ENCODE measurements around the gene UBN2. TPM values are rescaled to one million over a fixed set of nuclear protein-coding genes. Genes with fewer than 3 reads are reported as not detected.

The UBN2 gene
- total and polyA plus RNA-seq, 2 of the 13 experiments (the other 11 are each of a cell fraction or from before 2014, with no cell fraction given) = 5.6 to 5.7 TPM

GRCh38 chr7:139230774-139231512, at the start of gene UBN2 (continued):
- TF ChIP-seq ZNF280D (CRISPR knock-in tag; IDR thresholded peaks at IDR 0.05) = peak; percentile 65; the same call in 1 of the 2 replicates
- TF ChIP-seq HCFC1 (IDR thresholded peaks at IDR 0.05; ENCODE audit: low read depth, low read length) = peak; percentile 46; the same call in 1 of the 2 replicates
- TF ChIP-seq GPN1 (CRISPR knock-in tag; IDR thresholded peaks at IDR 0.05; ENCODE audit: borderline replicate concordance) = 0 out of 2 replicates have a peak, but pooled peaks have one; percentile 2
- TF ChIP-seq ZNF441 (CRISPR knock-in tag; IDR thresholded peaks at IDR 0.05; ENCODE audit: borderline replicate concordance) = no peak
- TF ChIP-seq PHF8 (CRISPR knock-in tag; IDR thresholded peaks at IDR 0.05) = peak; percentile 95
- TF ChIP-seq SRSF9 (IDR thresholded peaks at IDR 0.05; ENCODE audit: borderline replicate concordance, insufficient read depth, low read depth, low read length, poor library complexity, severe bottlenecking) = no peak
- TF ChIP-seq ZNF781 (CRISPR knock-in tag; IDR thresholded peaks at IDR 0.05; ENCODE audit: borderline replicate concordance, not compliant biosample characterization) = no peak
- TF ChIP-seq UBTF (CRISPR knock-in tag; IDR thresholded peaks at IDR 0.05) = peak; percentile 77
- peak; percentile 46; the same call in 1 of the 2 replicates for TF ChIP-seq XBP1 (CRISPR knock-in tag; IDR thresholded peaks at IDR 0.05)
- TF ChIP-seq KDM2A (CRISPR knock-in tag; IDR thresholded peaks at IDR 0.05; ENCODE audit: borderline replicate concordance, low read depth) = peak; percentile 91
- peak; percentile 73 for TF ChIP-seq ZNF782 (CRISPR knock-in tag; IDR thresholded peaks at IDR 0.05; ENCODE audit: borderline replicate concordance)
- TF ChIP-seq DPF2 (CRISPR knock-in tag; IDR thresholded peaks at IDR 0.05; ENCODE audit: borderline replicate concordance, low read depth) = no peak
- peak; percentile 77 for TF ChIP-seq ZGPAT (CRISPR knock-in tag; IDR thresholded peaks at IDR 0.05)
- peak; percentile 81; the same call in 1 of the 2 replicates for TF ChIP-seq IKZF5 (CRISPR knock-in tag; IDR thresholded peaks at IDR 0.05)
- TF ChIP-seq TOPORS (CRISPR knock-in tag; IDR thresholded peaks at IDR 0.05) = no peak; the same call in 1 of the 2 replicates
- TF ChIP-seq ZNF574 (CRISPR knock-in tag; IDR thresholded peaks at IDR 0.05) = peak; percentile 78
